ENCODE results near the gene HK1.
"Not testable (repeated sequence)": the region's sequence is repeated elsewhere in the genome, so short reads cannot be mapped to it uniquely, and the experiment has no call there.

HK1 gene

GRCh38 chr10:69278446-69278963, at the start of gene HK1:
Gene HK1, plus strand, starts transcription at chr10:69278496.
- no peak for DNase-seq (ENCODE audit: low read depth in 2 of 2)

- DNase-seq (ENCODE audit: low read depth in 2 of 2): no peak
These were observed 48.7 kb upstream of the HK1 start for GRCh38 chr10:69229616-69229916.

GRCh38 chr10:69230128-69230527, 48.2 kb upstream of the HK1 start:
- no peak for DNase-seq (ENCODE audit: low read depth in 2 of 2)

GRCh38 chr10:69232252-69232651, 46.0 kb upstream of the HK1 start:
- DNase-seq (ENCODE audit: low read depth in 2 of 2): no peak

GRCh38 chr10:69232736-69233480, 45.4 kb upstream of the HK1 start:
- DNase-seq (ENCODE audit: low read depth in 2 of 2): no peak

- DNase-seq (ENCODE audit: low read depth in 2 of 2): no peak
These were observed 43.8 kb upstream of the HK1 start for GRCh38 chr10:69234447-69234846.

- DNase-seq (ENCODE audit: low read depth in 2 of 2): peak; percentile 87 to 89
These were observed 40.7 kb upstream of the HK1 start for GRCh38 chr10:69237528-69238159.

- DNase-seq (ENCODE audit: low read depth in 2 of 2): no peak
These were observed 39.2 kb upstream of the HK1 start for GRCh38 chr10:69239136-69239535.

GRCh38 chr10:69239816-69240434, 38.4 kb upstream of the HK1 start:
- DNase-seq (ENCODE audit: low read depth in 2 of 2): no peak

- DNase-seq (ENCODE audit: low read depth in 2 of 2): no peak
These were observed 37.8 kb upstream of the HK1 start for GRCh38 chr10:69240455-69240854.

- DNase-seq (ENCODE audit: low read depth in 2 of 2): no peak
These were observed 36.7 kb upstream of the HK1 start for GRCh38 chr10:69241575-69241974.

- DNase-seq (ENCODE audit: low read depth in 2 of 2): no peak
These were observed 36.0 kb upstream of the HK1 start for GRCh38 chr10:69242040-69242851.

- no peak for DNase-seq (ENCODE audit: low read depth in 2 of 2)
These were observed 35.5 kb upstream of the HK1 start for GRCh38 chr10:69242852-69243212.

- DNase-seq (ENCODE audit: low read depth in 2 of 2): no peak
These were observed 34.5 kb upstream of the HK1 start for GRCh38 chr10:69243817-69244216.

- DNase-seq (ENCODE audit: low read depth in 2 of 2): no peak
These were observed 32.3 kb upstream of the HK1 start for GRCh38 chr10:69246036-69246435.

- no peak for DNase-seq (ENCODE audit: low read depth in 2 of 2)
These were observed 31.5 kb upstream of the HK1 start for GRCh38 chr10:69246581-69247312.

- DNase-seq (ENCODE audit: low read depth in 2 of 2): no peak
These were observed 31.0 kb upstream of the HK1 start for GRCh38 chr10:69247313-69247710.

GRCh38 chr10:69248117-69248730, 30.1 kb upstream of the HK1 start:
- no peak for DNase-seq (ENCODE audit: low read depth in 2 of 2)

GRCh38 chr10:69250041-69250440, 28.3 kb upstream of the HK1 start:
- no peak for DNase-seq (ENCODE audit: low read depth in 2 of 2)

GRCh38 chr10:69251417-69251816, 26.9 kb upstream of the HK1 start:
- DNase-seq (ENCODE audit: low read depth in 2 of 2): not testable (repeated sequence)

GRCh38 chr10:69253171-69253570, 25.1 kb upstream of the HK1 start:
- DNase-seq (ENCODE audit: low read depth in 2 of 2): no peak
